ENCODE results near the gene ATP6V0A1. TPM values are rescaled to one million over a fixed set of nuclear protein-coding genes. Genes with fewer than 3 reads are reported as not detected.
A peak's percentile ranks its signal among the peaks of the same experiment; 100 is the strongest.

ATP6V0A1 gene

Small RNA genes within 50 kb of the gene (small RNA-seq; reads per million reads assigned to genes)
- gene MIR548AT (ENCODE audit: insufficient read depth) (12.7 reads per million, percentile 88 among the genes with 10 or more reads in this experiment), gene RNU7-97P (ENCODE audit: insufficient read depth) (not detected)
